ENCODE results near the gene GPBP1L1.

GPBP1L1 gene

GRCh38 chr1:45667321-45668111 lies 18.8 kb downstream of the GPBP1L1 start:
- TF ChIP-seq CTCF (IDR thresholded peaks at IDR 0.05; ENCODE audit: extremely low read depth, missing control alignments) = no peak
- no peak for DNase-seq (ENCODE audit: low spot score)

GRCh38 chr1:45666836-45667235 lies 19.5 kb downstream of the GPBP1L1 start:
- DNase-seq (ENCODE audit: low spot score) = no peak
- TF ChIP-seq CTCF (IDR thresholded peaks at IDR 0.05; ENCODE audit: extremely low read depth, missing control alignments) = no peak

GRCh38 chr1:45660336-45660735 lies 26.0 kb downstream of the GPBP1L1 start:
- no peak for DNase-seq (ENCODE audit: low spot score)
- no peak for TF ChIP-seq CTCF (IDR thresholded peaks at IDR 0.05; ENCODE audit: extremely low read depth, missing control alignments)

GRCh38 chr1:45659222-45659621 lies 27.1 kb downstream of the GPBP1L1 start:
- DNase-seq (ENCODE audit: low spot score) = no peak
- TF ChIP-seq CTCF (IDR thresholded peaks at IDR 0.05; ENCODE audit: extremely low read depth, missing control alignments) = no peak

- no peak for TF ChIP-seq CTCF (IDR thresholded peaks at IDR 0.05; ENCODE audit: extremely low read depth, missing control alignments)
- DNase-seq (ENCODE audit: low spot score) = no peak
Measured at GRCh38 chr1:45658171-45658570, 28.2 kb downstream of the GPBP1L1 start.

- no peak for TF ChIP-seq CTCF (IDR thresholded peaks at IDR 0.05; ENCODE audit: extremely low read depth, missing control alignments)
- DNase-seq (ENCODE audit: low spot score) = no peak
Measured at GRCh38 chr1:45656573-45657226, 29.6 kb downstream of the GPBP1L1 start.

GRCh38 chr1:45654540-45655280 lies 31.6 kb downstream of the GPBP1L1 start:
- TF ChIP-seq CTCF (IDR thresholded peaks at IDR 0.05; ENCODE audit: extremely low read depth, missing control alignments) = no peak
- DNase-seq (ENCODE audit: low spot score) = no peak
